ENCODE results near the gene SCAPER. TPM values are rescaled to one million over a fixed set of nuclear protein-coding genes. Genes with fewer than 3 reads are reported as not detected.

The SCAPER gene, protein sequence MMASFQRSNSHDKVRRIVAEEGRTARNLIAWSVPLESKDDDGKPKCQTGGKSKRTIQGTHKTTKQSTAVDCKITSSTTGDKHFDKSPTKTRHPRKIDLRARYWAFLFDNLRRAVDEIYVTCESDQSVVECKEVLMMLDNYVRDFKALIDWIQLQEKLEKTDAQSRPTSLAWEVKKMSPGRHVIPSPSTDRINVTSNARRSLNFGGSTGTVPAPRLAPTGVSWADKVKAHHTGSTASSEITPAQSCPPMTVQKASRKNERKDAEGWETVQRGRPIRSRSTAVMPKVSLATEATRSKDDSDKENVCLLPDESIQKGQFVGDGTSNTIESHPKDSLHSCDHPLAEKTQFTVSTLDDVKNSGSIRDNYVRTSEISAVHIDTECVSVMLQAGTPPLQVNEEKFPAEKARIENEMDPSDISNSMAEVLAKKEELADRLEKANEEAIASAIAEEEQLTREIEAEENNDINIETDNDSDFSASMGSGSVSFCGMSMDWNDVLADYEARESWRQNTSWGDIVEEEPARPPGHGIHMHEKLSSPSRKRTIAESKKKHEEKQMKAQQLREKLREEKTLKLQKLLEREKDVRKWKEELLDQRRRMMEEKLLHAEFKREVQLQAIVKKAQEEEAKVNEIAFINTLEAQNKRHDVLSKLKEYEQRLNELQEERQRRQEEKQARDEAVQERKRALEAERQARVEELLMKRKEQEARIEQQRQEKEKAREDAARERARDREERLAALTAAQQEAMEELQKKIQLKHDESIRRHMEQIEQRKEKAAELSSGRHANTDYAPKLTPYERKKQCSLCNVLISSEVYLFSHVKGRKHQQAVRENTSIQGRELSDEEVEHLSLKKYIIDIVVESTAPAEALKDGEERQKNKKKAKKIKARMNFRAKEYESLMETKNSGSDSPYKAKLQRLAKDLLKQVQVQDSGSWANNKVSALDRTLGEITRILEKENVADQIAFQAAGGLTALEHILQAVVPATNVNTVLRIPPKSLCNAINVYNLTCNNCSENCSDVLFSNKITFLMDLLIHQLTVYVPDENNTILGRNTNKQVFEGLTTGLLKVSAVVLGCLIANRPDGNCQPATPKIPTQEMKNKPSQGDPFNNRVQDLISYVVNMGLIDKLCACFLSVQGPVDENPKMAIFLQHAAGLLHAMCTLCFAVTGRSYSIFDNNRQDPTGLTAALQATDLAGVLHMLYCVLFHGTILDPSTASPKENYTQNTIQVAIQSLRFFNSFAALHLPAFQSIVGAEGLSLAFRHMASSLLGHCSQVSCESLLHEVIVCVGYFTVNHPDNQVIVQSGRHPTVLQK (N-terminal part only)
- total RNA-seq = 10 to 100 TPM; 25.8 to 56.7 TPM

- peak; percentile 92 for ATAC-seq (replicated peaks)
- peak within 1 kb of the TSS; percentile 91 for H3K27ac Mint-ChIP-seq
- no peaks in the 10 kb centered on the region for H3K27me3 Mint-ChIP-seq
- peaks cover 15% of the 10 kb centered on the region for H3K4me1 Mint-ChIP-seq
- H3K36me3 Mint-ChIP-seq (ENCODE audit: low read depth) = no peaks in the 10 kb centered on the region
- H3K9me3 Mint-ChIP-seq = no peaks in the 10 kb centered on the region
- peak within 1 kb of the TSS; percentile 92 for H3K4me3 Mint-ChIP-seq
Measured at GRCh38 chr15:76905013-76905839, at the start of gene SCAPER. Gene SCAPER, minus strand, starts transcription at chr15:76905340. Its CDS starts 21,523 bp downstream, at chr15:76883817.

- no peak for ATAC-seq (replicated peaks)
- no peak overlapping the region for H3K27ac Mint-ChIP-seq
- no peaks in the 10 kb centered on the region for H3K27me3 Mint-ChIP-seq
- no peak overlapping the region for H3K4me3 Mint-ChIP-seq
- H3K9me3 Mint-ChIP-seq = no peaks in the 10 kb centered on the region
- H3K4me1 Mint-ChIP-seq = peaks cover 3% of the 10 kb centered on the region
- peaks cover 13% of the 10 kb centered on the region for H3K36me3 Mint-ChIP-seq (ENCODE audit: low read depth)
Measured at GRCh38 chr15:76954744-76955143, 49.6 kb upstream of the SCAPER start.

DNA sequence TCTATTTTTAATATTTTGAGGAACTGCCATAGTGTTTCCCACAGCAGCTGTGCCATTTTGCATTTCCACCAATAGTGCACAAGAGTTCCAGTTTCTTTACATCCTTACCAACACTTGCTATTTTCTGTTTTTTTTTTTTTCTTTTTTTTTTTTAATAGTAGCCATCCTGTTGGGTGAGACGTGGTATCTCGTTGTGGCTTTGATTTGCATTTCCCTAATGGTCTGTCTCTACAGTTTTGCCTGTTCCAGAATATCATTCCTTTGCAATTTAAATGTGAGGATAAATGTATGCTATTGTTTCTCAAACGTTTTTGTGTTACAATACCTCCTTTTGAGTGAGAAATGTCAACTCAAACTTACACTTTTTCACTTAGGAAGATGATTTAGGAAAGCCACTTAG is 48.8 kb upstream of the SCAPER start:
- Mint-ChIP-seq H3K4me3 (no peak overlapping the region), H3K9me3 (no peaks in the 10 kb centered on the region), H3K36me3 (ENCODE audit: low read depth) (peaks cover 17% of the 10 kb centered on the region), H3K4me1 (peaks cover 3% of the 10 kb centered on the region), H3K27me3 (no peaks in the 10 kb centered on the region), H3K27ac (no peak overlapping the region)
- no peak for ATAC-seq (replicated peaks)

- Mint-ChIP-seq H3K27me3 (no peaks in the 10 kb centered on the region), H3K36me3 (ENCODE audit: low read depth) (peaks cover 42% of the 10 kb centered on the region), H3K4me3 (no peak overlapping the region), H3K9me3 (no peaks in the 10 kb centered on the region), H3K27ac (no peak overlapping the region), H3K4me1 (peaks cover 3% of the 10 kb centered on the region)
- ATAC-seq (replicated peaks) = peak; percentile 24
Measured at GRCh38 chr15:76951220-76951619, 46.1 kb upstream of the SCAPER start.

- Mint-ChIP-seq H3K4me3 (no peak overlapping the region), H3K9me3 (no peaks in the 10 kb centered on the region), H3K36me3 (ENCODE audit: low read depth) (peaks cover 65% of the 10 kb centered on the region)
Measured at GRCh38 chr15:76947454-76947853, 42.3 kb upstream of the SCAPER start.

DNA sequence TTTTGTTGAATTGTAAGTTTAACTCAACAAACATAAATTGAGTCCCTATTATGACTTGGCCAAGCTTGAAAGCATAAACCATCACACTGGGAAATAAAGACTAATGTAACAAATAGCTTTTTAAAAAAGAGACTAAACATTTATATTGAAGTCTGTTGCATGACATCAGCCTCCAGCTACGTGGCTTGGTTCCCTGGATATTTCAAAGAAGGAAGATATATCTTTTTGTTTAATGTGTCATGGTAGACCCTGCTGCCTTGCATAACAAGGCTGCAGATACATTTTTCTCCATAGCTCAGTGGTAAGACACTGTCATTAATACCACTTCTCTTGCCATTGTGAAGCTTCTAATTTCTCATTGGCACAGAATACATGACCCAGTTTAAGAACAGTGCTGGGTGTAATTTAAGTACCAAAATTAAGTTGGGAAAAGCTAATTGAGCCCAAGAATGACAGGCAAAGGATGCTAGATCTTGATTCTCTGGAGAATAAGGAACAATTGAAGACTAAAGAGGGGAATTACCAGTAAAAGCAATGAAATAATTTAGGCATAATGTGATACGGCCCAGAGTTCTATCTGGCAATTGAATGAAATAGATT is 40.5 kb upstream of the SCAPER start:
- Mint-ChIP-seq H3K27me3 (no peaks in the 10 kb centered on the region), H3K9me3 (no peaks in the 10 kb centered on the region), H3K4me3 (no peak overlapping the region), H3K36me3 (ENCODE audit: low read depth) (peaks cover 61% of the 10 kb centered on the region), H3K4me1 (peaks cover 5% of the 10 kb centered on the region), H3K27ac (no peak overlapping the region)
- ATAC-seq (replicated peaks) = no peak

More at GRCh38 chr15:76947454-76947853, 42.3 kb upstream of the SCAPER start:
- no peak overlapping the region for H3K27ac Mint-ChIP-seq
- ATAC-seq (replicated peaks) = no peak
- no peaks in the 10 kb centered on the region for H3K27me3 Mint-ChIP-seq
- H3K4me1 Mint-ChIP-seq = peaks cover 9% of the 10 kb centered on the region

GRCh38 chr15:76942331-76942730 is 37.2 kb upstream of the SCAPER start:
- H3K27me3 Mint-ChIP-seq = no peaks in the 10 kb centered on the region
- H3K4me1 Mint-ChIP-seq = peaks cover 5% of the 10 kb centered on the region
- H3K27ac Mint-ChIP-seq = no peak overlapping the region
- H3K4me3 Mint-ChIP-seq = no peak overlapping the region
- H3K36me3 Mint-ChIP-seq (ENCODE audit: low read depth) = peaks cover 37% of the 10 kb centered on the region
- no peak for ATAC-seq (replicated peaks)
- H3K9me3 Mint-ChIP-seq = no peaks in the 10 kb centered on the region

DNA sequence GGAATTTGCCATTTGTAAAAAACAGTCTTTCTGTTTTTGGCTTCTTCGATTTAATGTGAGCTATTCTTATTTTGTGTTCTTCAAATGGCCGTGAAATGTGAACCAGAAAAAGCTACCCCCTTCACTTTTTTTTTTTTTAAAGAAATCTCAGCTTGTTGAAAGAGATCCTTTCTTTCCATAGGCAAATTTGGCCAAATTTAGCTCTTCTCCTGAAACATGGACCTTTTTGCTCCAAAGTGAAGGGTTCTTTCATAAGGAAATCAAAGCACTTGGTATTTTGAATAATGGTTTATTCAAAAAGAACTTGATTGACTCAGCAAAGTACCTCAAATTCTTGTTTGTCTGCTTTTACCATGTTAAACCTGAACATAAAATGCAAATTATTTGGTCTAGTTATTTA is 36.5 kb upstream of the SCAPER start:
- H3K4me3 Mint-ChIP-seq = no peak overlapping the region
- ATAC-seq (replicated peaks) = no peak
- H3K9me3 Mint-ChIP-seq = no peaks in the 10 kb centered on the region
- no peaks in the 10 kb centered on the region for H3K27me3 Mint-ChIP-seq
- no peak overlapping the region for H3K27ac Mint-ChIP-seq
- H3K36me3 Mint-ChIP-seq (ENCODE audit: low read depth) = peaks cover 37% of the 10 kb centered on the region
- H3K4me1 Mint-ChIP-seq = peaks cover 5% of the 10 kb centered on the region

- Mint-ChIP-seq H3K27me3 (no peaks in the 10 kb centered on the region), H3K4me1 (peaks cover 11% of the 10 kb centered on the region), H3K4me3 (no peak overlapping the region), H3K9me3 (no peaks in the 10 kb centered on the region), H3K27ac (no peak overlapping the region), H3K36me3 (ENCODE audit: low read depth) (peaks cover 41% of the 10 kb centered on the region)
- ATAC-seq (replicated peaks) = no peak
Measured at GRCh38 chr15:76939715-76940114, 34.6 kb upstream of the SCAPER start.

DNA sequence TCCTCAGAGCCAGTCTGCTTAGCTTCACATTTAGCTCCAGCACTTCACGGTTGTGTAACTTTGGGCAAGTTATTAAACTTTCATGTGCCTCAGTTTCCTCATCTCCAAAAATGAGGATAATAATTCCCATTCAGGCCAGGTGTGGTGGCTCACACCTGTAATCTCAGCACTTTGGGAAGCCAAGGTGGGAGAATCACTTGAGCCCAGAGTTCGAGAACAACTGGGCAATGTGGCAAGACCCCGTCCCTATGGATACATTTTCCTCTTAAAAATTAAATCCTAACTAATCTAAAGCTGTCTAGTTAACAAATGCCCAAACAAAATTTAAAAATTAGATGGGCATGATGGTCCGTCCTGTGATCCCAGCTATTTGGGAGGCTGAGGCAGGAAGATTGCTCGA is 33.6 kb upstream of the SCAPER start:
- ATAC-seq (replicated peaks) = no peak
- Mint-ChIP-seq H3K4me1 (peaks cover 7% of the 10 kb centered on the region), H3K36me3 (ENCODE audit: low read depth) (peaks cover 42% of the 10 kb centered on the region), H3K27ac (no peak overlapping the region), H3K27me3 (no peaks in the 10 kb centered on the region), H3K4me3 (no peak overlapping the region), H3K9me3 (no peaks in the 10 kb centered on the region)

GRCh38 chr15:76936671-76937070 is 31.5 kb upstream of the SCAPER start:
- H3K27ac Mint-ChIP-seq = no peak overlapping the region
- H3K27me3 Mint-ChIP-seq = no peaks in the 10 kb centered on the region
- no peak for ATAC-seq (replicated peaks)
- H3K36me3 Mint-ChIP-seq (ENCODE audit: low read depth) = peaks cover 46% of the 10 kb centered on the region
- H3K4me3 Mint-ChIP-seq = no peak overlapping the region
- peaks cover 13% of the 10 kb centered on the region for H3K4me1 Mint-ChIP-seq
- no peaks in the 10 kb centered on the region for H3K9me3 Mint-ChIP-seq

GRCh38 chr15:76935620-76936019 is 30.5 kb upstream of the SCAPER start:
- H3K27me3 Mint-ChIP-seq = no peaks in the 10 kb centered on the region

More at GRCh38 chr15:76935620-76936019, 30.5 kb upstream of the SCAPER start:
- Mint-ChIP-seq H3K36me3 (ENCODE audit: low read depth) (peaks cover 46% of the 10 kb centered on the region), H3K4me3 (peak overlapping the region; percentile 46), H3K9me3 (no peaks in the 10 kb centered on the region), H3K27ac (no peak overlapping the region), H3K4me1 (peaks cover 13% of the 10 kb centered on the region)
- ATAC-seq (replicated peaks) = no peak
